AG08395 (cell line): ENCODE data around the gene AMIGO1.
A peak's percentile ranks its signal among the peaks of the same experiment; 100 is the strongest.

Source experiments
- DNase-seq: peaks from one replicate; pipeline ENCODE4 v3.0.0; 2012; ENCODE audit warnings: mixed read lengths, low spot score

The AMIGO1 gene, protein sequence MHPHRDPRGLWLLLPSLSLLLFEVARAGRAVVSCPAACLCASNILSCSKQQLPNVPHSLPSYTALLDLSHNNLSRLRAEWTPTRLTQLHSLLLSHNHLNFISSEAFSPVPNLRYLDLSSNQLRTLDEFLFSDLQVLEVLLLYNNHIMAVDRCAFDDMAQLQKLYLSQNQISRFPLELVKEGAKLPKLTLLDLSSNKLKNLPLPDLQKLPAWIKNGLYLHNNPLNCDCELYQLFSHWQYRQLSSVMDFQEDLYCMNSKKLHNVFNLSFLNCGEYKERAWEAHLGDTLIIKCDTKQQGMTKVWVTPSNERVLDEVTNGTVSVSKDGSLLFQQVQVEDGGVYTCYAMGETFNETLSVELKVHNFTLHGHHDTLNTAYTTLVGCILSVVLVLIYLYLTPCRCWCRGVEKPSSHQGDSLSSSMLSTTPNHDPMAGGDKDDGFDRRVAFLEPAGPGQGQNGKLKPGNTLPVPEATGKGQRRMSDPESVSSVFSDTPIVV

DNA sequence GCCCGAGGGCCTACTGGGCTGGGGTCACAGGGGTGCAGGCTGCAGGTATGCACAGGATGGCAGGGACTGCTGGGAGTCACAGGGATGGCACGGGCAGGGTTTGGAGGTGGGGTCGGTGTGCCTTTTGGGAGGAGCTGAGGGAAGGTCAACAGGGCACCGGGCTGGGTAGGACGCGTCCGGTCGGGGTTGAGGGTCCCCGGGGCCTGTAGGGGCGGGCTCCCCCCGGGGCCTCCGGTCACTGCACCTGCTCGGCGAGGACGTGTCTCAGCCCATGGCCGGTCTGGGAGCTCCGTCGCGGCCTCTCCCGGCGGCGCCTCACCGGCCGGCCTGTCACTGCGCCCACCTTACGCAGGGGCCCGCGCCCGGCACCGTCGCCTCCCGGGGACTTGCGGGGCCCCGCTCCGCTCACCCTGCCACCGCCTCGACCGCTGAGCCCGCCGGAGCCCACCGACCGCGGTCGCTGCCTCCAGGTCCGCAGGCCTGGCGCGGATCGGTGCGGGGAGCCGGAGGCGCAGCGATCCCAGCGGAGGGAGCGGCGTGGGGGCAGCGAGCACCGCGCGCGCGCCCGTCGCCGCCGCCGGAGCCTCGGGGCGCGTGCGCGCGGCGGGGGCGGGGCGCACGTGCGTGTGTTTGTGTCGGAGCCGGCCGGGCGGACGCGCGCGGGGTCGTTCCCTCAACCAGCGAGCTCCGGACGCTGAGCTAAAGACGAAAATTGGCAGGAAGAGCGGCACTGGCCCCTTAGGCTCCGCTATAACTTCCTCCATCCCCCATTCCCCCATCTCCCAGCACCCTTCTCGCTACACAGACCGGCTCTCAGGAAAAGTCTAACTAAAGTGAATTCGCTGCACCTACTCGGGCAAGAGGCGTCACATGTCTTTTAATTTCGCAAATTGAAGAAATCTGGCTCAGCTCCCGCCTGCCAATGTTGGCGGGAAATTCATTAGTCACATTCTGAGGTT lies at the start of gene AMIGO1:
Gene AMIGO1, minus strand, starts transcription at position 552 of the 959 bp plus-strand sequence. CDS start 815 bp downstream, outside the sequence.
- DNase-seq, result peak; percentile 78

DNA sequence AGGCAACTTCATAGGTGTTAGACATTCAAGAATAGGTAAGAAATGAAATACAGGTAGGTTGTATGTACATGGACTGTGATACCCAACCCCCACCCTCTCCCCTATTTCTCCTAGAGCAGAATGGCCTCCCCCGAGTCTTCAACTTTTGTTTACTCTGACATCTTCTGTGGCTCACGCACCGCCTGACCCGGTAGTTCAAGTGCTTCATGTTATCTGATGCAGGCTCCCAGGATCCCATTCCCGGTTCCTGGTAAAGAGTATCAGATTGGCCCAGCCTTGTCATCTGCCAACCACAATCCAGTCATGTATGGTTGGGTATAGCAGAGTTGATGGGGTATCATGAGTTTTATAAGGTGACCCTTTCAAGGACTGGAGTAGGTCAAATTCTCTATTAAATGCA lies 48.0 kb upstream of the AMIGO1 start:
- no peak for DNase-seq

DNA sequence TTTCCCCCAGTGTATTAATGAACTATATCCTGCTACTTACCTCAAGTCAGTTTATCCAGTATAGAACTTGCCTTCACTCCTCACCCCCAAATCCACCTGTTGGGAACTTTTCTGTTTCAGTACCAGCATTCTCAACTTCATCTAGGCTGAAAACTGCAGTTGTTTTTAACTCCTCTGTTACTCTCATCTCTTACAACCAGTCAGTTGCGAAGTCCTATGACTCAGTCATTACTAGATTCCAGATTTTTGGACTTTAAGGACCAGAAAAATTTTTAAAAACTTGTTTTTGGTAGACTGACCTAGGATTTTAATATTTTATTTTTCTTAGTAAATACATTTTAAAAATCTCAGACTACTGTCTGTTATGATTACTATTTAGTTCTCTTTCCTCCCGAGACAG lies 47.0 kb upstream of the AMIGO1 start:
- no peak for DNase-seq

DNA sequence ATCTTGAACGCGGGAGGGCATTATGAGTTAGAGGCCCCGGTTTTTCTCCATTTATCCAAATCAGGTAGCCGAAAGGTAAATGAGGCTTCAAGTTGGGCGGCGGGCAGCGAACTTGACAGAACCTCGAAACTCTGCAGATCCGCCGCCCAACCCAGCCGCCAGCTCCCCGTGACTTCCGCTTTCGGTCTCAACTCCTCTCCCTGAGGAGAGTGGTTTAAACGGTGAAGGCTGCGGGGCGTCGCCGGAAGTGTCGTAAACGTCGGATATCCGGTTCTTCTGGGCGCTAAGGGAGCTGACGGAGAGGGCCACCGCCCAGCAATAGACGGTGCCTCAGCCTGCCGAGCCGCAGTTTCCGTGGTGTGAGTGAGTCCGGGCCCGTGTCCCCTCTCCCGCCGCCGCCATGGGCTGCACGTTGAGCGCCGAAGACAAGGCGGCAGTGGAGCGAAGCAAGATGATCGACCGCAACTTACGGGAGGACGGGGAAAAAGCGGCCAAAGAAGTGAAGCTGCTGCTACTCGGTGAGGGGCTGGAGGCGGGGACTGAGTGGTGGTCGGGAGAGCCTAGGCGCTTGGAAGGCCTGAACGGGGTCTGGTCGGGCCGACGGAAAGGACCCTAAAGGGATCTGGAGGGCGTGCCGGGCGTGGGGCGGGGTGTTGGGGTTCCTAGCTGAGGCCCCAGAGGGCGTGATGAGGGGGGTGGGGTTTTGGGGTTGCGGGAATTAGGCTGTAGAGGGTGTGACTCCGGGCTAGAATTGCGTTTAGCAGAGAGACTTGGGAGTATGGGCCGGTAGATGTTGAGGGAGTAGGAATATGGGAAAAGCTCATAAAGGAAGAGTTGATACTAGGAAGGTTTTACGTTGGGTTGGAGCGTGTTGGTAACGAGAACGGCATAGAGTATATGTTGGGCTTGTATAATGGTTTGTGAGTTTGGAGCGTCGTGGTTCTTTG lies 39.1 kb upstream of the AMIGO1 start, which contains the start of gene GNAI3:
Gene GNAI3, plus strand, starts transcription at position 295 of the 947 bp plus-strand sequence. Its CDS starts 106 bp downstream, at position 401.
- peak; percentile 95 for DNase-seq

DNA sequence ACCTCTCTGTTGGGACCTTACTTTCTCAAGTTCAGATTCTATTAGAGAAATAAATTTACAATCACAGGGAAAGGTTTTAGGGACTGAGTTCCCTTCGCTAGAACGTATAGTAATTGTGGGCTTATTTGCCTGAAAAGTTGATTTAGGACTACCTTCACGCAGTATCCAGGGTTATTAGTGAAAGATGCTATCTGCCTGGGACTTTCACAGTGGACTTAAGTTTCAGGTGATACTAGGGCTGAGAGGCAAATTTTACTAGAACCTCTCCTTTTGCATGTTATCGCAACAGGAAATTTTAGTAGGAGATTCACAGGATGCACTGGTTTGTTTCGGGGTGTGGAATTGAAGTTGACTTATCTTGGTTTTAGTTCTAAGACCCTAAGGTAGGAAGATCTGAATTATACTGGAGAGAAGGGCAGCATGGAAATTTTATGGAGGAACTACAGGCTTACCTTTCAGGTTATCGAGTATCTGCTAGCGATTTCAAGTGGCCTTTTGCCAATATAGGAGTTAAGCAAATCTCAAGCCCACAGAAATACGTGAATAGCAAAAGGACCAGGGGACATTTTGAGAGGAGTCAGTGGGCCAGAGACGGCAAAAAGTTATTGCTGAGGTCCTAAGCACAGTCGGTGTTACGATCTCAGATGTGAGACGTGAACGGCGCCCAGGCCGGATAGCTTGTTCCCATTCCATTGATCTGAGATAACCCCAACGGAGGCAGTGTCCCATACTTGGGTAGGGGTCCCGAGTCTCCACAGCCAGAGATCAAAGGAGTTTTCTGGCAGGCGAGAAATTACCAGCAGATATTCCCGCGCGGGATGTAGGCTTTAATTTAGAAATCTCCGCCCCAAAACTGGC lies 38.2 kb upstream of the AMIGO1 start:
- no peak for DNase-seq

DNA sequence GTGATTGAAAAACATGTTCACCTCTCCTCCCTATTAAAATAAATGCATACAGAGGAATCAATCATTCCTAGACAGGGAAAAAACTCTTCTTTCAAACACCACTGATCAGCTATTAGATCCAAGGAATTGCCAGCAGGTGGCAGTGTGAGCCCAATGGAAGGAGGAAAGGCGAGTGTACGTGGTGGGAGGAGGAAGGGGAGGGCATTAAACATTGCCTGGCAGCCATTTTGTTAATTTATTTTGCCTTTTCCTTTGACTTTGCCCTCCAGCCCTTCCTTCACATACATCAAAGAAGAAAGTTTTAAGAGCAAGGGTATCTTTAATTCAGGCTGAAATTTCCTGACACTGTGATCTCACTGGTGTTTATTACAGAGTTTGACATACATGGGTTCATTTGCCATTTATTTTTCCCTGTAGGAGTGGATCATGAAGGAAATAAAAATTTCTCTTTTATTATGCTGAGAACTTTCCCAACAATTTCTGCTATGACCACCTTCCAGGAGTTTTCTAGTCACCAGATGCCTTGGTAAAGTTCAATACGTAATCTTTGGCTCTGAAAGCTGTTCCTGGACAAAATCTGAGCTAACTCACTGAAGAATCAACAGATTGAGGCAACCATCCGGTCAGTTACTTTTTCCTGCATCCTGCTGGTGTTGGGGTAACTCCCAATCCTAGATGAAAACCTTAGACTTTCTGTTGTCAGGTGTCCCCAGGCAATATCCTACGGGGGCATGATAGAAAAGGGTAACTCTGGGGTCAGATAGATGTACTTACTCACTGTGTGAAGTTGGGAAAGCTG lies 37.0 kb upstream of the AMIGO1 start:
- DNase-seq, result peak; percentile 94

DNA sequence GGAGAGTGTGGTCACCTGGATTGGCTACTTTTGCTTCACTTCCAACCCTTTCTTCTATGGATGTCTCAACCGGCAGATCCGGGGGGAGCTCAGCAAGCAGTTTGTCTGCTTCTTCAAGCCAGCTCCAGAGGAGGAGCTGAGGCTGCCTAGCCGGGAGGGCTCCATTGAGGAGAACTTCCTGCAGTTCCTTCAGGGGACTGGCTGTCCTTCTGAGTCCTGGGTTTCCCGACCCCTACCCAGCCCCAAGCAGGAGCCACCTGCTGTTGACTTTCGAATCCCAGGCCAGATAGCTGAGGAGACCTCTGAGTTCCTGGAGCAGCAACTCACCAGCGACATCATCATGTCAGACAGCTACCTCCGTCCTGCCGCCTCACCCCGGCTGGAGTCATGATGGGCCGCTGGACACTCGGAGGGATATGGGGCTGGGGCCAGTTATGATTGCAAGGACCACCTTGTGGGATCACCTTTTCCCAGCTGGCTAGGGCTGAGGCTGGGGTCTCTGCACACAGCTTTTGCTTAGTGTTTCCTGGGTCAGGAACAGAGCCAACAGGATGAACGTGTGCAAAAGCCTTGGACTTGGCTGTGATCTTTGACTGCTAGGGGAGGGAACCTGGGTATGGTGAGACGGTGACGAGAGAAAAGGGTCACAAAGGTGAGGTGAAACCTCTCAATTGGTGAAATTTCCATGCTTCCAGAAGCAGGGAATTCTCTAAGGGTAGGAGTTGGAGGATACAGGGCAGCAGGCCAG lies 34.6 kb upstream of the AMIGO1 start:
- no peak for DNase-seq

DNA sequence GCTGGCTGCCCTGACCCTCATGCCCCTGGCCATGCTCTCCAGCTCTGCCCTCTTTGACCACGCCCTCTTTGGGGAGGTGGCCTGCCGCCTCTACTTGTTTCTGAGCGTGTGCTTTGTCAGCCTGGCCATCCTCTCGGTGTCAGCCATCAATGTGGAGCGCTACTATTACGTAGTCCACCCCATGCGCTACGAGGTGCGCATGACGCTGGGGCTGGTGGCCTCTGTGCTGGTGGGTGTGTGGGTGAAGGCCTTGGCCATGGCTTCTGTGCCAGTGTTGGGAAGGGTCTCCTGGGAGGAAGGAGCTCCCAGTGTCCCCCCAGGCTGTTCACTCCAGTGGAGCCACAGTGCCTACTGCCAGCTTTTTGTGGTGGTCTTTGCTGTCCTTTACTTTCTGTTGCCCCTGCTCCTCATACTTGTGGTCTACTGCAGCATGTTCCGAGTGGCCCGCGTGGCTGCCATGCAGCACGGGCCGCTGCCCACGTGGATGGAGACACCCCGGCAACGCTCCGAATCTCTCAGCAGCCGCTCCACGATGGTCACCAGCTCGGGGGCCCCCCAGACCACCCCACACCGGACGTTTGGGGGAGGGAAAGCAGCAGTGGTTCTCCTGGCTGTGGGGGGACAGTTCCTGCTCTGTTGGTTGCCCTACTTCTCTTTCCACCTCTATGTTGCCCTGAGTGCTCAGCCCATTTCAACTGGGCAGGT lies 33.9 kb upstream of the AMIGO1 start:
- DNase-seq, result no peak

DNA sequence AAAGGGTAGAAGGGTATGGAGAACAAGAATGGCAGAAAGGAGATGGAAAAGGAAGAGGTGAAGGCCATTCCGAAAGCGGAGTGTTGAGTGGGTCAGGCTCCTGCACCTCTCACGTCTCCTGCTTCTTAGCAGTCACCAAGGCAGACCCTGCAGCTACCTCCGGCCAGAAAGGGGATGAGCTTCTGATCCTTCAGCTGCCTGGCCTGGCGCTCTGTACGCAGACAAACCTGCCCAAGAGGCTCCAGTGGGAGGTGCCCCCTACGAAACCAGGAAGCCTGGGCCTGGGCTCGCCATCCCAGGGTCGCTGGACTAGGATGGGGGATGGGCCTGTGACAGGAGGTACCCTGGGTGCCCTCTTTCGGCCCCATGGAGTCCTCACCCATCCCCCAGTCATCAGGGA lies 33.1 kb upstream of the AMIGO1 start:
- no peak for DNase-seq

DNA sequence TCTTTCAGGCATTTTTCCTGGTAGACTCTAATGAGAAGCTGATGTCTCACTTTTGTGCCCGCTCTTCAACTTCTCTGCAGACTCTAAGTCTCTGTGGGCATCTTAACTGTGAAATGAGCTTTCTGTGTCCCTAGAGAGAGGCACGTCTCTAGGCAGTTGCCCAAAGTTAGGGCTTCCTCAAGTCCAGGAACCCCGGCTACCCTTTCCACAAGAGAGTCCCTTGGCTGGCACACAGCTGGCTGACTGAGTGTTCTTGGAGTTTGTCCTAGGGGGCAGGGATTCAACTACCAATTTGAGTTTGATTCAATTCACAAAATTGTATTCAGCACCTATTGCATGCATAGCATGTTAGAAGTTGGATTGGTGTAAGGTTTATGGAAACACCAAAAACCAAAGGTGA lies 31.6 kb upstream of the AMIGO1 start:
- DNase-seq, result no peak

DNA sequence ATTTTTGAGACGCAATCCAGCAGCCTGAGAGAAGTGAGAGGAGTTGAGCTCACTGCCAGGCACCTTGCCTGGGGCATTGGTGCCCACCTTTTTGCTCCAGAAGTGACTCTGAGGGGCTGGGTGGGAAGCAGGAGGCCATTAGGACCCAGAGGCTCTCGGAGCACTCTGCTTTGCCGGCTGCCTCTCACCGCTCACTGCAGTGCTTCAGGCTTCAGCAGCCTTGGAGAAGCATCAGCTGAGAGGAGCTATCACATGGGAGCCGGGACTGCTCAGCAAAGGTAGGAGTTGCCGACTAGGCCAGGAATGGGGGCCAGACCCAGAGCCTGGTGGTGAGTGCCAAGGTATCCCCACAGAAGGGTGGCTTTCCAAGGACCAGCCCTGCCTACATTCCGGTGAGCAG lies 30.1 kb upstream of the AMIGO1 start, which contains the start of gene GPR61:
Gene GPR61, plus strand, starts transcription at position 197 of the 400 bp plus-strand sequence. CDS start 3,151 bp downstream, outside the sequence.
- no peak for DNase-seq

DNA sequence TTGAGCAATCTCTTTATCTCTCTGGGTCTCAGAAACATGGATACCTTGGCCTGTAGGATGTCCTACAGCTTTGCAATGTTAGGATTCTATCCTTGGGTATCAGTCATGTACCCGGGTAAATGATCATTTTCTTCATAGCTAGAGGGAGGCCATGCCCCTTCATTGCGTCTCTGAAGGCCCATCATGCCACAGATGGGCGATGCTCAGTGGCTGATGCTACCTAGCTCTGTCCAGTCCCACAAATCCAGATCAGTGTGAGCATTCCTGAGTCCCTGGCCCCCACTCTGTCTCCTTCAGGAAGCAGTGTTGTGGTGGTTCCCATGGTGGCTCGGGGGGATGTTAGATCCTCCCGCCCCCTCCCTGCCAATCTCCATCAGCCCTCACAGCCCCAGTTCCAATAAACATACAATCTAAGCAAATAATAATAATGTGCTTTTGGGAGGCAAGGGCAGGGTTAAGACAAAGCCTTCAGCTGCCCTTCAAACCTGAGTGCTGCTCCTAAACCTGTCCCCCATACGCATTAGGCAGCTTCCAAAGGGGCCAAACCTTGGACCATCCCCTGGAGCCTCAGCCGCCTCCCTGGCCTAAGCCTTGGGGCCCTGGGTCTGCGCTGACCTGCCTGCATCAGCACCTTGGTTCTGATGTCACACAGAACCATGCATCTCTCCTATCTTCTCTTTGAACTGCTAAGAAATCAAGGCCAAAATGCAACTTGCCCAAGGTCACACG lies 29.5 kb upstream of the AMIGO1 start:
- no peak for DNase-seq

DNA sequence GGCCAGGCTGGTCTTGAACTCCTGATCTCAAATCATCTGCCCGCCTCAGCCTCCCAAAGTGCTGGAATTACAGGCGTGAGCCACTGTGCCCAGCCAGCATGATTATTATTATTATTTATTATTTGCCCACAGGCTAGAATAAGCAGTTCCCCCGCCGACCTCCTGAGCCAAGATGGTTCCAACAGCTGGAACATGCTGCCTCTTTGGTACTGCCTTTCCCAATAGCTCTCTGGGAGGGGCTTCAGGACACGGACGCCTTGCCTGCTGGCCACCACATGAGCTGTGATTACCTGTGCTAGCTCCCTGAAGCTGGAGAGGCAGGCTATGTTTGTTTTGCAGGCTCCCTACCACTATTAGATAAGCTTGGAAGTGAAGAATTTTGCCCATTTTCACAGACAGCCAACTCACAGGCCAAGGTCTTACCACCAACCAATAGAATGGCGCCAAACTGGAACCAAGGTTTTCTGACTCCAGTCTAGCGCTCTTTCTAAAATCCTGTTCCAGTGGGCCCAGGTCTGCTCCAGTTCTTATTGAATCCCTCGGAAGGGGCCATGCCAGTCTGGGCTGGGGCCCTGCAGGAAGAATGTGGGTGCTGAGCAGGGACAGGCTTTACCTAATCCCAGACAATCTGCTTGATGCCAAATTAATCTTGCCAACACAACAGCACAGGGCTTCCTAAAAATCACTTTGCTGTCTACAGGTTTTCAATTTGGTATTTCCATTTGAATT lies 28.1 kb upstream of the AMIGO1 start:
- no peak for DNase-seq

DNA sequence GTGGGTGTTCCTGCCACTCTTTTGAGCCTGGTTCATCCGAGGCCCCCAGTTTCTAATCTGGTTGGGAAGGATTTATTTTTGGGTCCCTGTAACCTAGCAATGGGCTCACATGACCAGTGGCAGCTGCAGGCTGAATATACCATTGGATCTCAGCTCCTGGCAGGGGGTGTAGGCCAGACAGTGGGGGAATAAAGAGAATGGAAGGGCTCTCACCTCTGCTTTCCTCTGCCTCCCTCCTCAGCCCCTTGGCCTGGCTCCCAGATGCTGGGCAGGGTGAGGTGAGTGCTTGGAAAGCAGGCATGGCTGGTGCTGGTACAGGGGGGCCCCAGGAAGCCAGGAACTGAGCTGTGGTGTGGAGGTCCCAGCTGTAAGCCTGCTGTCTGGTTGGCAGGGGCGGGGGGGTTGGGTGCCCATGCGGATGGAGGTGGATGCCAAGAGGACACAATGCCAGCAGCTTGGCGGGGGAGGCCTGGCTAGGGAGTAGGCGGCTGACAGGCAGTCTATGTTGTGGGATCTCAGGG lies 26.5 kb upstream of the AMIGO1 start:
- DNase-seq, result no peak

DNA sequence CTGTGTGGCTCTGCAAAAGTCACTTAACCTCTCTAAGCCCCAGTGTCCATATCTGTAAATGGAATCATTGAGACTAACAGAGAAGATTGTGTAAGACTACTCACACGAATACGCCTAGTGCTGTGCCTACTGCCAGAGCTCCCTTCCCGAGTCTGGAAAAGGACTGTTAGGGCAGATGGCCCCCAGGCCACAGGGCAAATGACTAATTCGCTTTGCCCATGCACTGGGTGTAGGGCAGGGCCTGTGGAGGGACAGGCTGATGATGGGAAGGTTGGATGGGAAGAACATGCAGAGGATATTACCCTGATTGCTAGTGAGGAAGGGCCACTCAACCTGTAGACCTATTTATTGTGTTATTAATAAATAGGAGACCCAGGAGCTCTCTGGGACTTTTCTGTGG lies 26.0 kb upstream of the AMIGO1 start:
- DNase-seq, result no peak

DNA sequence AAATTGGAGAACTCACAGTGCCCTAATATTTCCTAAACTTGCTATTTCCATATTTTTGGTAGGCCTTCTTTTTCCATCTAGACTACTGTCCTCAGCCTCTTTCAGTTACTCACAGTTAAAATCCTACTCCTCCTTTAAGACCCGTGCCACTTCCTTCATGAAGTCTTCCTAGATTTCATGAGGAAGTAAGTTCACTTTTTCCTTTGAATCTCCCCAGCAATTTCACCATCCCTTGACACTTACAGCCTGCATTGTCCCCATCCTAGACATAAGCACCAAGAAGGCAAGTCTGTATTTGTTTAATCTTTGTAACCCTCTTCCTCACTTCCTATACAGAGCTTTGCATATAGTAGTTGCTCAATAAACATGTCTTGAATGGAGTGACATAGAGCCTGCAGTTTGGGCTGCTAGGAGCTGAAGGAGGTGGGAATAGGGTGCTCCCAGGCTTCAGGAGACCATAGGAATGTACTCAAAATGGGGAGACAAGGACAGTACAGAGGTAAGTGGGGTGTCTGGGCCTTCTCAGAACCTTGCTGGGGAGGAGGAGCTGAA lies 24.9 kb upstream of the AMIGO1 start:
- DNase-seq, result no peak
